Measurements from ENCODE around the gene ZNF467. TPM values are rescaled to one million over a fixed set of nuclear protein-coding genes. Genes with fewer than 3 reads are reported as not detected.

Gene ZNF467
- total RNA-seq, 4 donors from 2014 or later: 4.2 to 15.4 (median 9.3) TPM

DNA sequence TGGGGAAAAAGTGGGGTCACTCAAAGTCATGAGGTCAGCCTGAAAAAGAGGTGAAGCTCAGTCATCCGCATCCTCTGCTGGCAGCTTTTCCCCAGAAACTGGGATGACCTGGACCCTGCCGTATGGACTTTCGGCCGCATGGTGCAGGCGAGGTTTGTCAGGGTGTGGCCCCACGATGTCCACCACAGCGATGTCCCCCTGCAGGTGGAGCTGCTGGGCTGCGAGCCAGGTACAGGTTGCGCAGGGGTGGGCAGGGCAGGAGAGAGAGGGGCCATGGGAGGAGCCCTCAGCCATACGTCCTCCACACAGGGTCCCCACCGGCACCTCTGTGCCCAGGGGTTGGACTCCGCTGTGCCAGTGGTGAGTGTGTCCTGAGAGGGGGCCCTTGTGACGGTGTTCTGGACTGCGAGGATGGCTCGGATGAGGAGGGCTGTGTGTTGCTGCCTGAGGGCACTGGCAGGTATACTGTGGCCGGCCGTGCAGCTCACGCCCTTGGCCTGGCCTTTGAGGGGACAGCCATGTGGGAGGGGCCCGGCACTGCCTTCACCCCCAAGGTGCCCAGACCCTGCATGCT is 23.0 kb upstream of the ZNF467 start:
- no peaks in the 10 kb centered on the region for H3K9me3 ChIP-seq
- H3K4me3 ChIP-seq: no peak overlapping the region
- no peaks in the 10 kb centered on the region for H3K4me1 ChIP-seq
- no peaks in the 10 kb centered on the region for H3K36me3 ChIP-seq
- 80 to 90% methylated on average over 9 to 10 of the region's 19 CpGs for WGBS, 2 donors (ENCODE audit: low coverage in 1 of 2)
- ATAC-seq: no peak
- no peak for TF ChIP-seq EP300 (IDR thresholded peaks at IDR 0.05)
- TF ChIP-seq, protein P1, sequence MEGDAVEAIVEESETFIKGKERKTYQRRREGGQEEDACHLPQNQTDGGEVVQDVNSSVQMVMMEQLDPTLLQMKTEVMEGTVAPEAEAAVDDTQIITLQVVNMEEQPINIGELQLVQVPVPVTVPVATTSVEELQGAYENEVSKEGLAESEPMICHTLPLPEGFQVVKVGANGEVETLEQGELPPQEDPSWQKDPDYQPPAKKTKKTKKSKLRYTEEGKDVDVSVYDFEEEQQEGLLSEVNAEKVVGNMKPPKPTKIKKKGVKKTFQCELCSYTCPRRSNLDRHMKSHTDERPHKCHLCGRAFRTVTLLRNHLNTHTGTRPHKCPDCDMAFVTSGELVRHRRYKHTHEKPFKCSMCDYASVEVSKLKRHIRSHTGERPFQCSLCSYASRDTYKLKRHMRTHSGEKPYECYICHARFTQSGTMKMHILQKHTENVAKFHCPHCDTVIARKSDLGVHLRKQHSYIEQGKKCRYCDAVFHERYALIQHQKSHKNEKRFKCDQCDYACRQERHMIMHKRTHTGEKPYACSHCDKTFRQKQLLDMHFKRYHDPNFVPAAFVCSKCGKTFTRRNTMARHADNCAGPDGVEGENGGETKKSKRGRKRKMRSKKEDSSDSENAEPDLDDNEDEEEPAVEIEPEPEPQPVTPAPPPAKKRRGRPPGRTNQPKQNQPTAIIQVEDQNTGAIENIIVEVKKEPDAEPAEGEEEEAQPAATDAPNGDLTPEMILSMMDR (IDR thresholded peaks at IDR 0.05): no peak
- peaks cover 12% of the 10 kb centered on the region for H3K27me3 ChIP-seq
- H3K27ac ChIP-seq: no peak overlapping the region

DNA sequence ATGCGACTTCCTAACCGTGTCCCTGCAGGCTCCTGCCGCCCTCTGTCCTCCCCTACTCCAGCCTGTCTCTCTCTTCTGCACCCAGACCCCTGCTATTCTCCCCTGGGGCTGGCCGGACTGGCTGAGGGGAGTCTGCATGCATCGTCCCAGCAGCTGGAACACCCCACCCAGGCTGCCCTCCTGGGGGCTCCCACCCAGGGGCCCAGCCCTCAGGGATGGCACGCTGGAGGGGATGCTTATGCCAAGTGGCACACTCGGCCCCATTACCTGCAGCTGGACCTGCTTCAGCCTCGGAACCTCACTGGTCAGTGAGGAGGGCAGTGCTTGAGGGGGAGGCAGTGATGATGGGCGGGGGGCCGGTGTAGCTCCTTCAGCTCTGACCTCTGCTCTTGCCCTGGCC is 21.7 kb upstream of the ZNF467 start:
- no peaks in the 10 kb centered on the region for H3K36me3 ChIP-seq
- H3K9me3 ChIP-seq: no peaks in the 10 kb centered on the region
- peaks cover 24% of the 10 kb centered on the region for H3K27me3 ChIP-seq
- ATAC-seq: no peak
- 76% methylated on average over 3 of the region's 10 CpGs; no CpG with 5 or more reads in 1 of the 2 donors for WGBS, 2 donors (ENCODE audit: low coverage in 1 of 2)
- TF ChIP-seq POLR2AphosphoS5 (IDR thresholded peaks at IDR 0.05) (no peak), POLR2A (IDR thresholded peaks at IDR 0.05) (no peak), EP300 (IDR thresholded peaks at IDR 0.05) (no peak)
- TF ChIP-seq, protein P1 (IDR thresholded peaks at IDR 0.05): no peak
- H3K4me1 ChIP-seq: peaks cover 0 to 4% (median 0%) of the 10 kb centered on the region in 3 donors
- no peak overlapping the region for H3K27ac ChIP-seq
- no peak overlapping the region for H3K4me3 ChIP-seq

DNA sequence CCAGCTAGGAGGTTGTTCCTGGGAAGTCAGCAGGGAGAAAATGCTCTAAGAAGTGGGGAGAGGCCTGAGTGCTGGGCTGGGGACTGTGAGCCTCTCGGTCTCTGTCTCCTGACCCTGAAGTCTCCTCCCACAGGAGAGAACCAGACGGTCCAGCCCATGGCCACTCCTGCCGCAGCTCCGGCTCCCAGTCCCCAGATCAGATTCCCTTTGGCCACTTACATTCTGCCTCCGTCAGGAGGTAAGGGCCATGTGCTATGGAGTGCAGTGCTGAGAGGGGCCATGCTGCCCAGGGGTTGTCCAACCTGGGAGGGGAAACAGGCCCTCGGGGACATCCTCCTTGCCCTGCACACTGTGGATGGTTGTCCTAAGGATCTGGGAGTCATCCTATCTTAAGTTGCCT is 21.3 kb upstream of the ZNF467 start:
- peaks cover 0 to 8% (median 0%) of the 10 kb centered on the region in 3 donors for H3K4me1 ChIP-seq
- ATAC-seq: no peak
- H3K27ac ChIP-seq: no peak overlapping the region
- H3K36me3 ChIP-seq: no peaks in the 10 kb centered on the region
- 59% methylated on average over 4 of the region's 6 CpGs; no CpG with 5 or more reads in 1 of the 2 donors for WGBS, 2 donors (ENCODE audit: low coverage in 1 of 2)
- TF ChIP-seq, protein P1 (IDR thresholded peaks at IDR 0.05): no peak
- no peak for TF ChIP-seq EP300 (IDR thresholded peaks at IDR 0.05)
- no peak for TF ChIP-seq POLR2A (IDR thresholded peaks at IDR 0.05)
- TF ChIP-seq POLR2AphosphoS5 (IDR thresholded peaks at IDR 0.05): no peak
- peaks cover 29% of the 10 kb centered on the region for H3K27me3 ChIP-seq
- H3K9me3 ChIP-seq: no peaks in the 10 kb centered on the region
- H3K4me3 ChIP-seq: no peak overlapping the region

DNA sequence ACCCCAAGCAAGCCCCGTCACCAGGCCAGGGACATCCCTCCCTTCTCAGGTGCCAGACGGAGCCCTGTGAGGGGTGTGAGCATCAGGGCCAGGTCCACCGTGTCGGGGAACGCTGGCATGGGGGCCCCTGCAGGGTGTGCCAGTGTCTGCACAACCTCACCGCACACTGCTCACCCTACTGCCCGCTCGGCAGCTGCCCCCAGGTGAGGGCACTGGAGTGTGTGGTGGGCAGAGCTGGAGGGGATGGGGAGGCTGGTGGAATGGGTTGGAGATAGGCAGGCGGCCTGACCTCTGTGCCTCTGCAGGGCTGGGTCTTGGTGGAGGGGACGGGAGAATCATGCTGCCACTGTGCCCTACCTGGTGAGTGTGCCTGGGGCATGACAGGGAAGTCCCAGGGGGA is 19.9 kb upstream of the ZNF467 start:
- TF ChIP-seq POLR2AphosphoS5 (IDR thresholded peaks at IDR 0.05) (no peak), POLR2A (IDR thresholded peaks at IDR 0.05) (no peak), EP300 (IDR thresholded peaks at IDR 0.05) (no peak)
- no CpG with 5 or more reads among the region's 10 CpGs for WGBS, 2 donors (ENCODE audit: low coverage in 1 of 2)
- H3K27me3 ChIP-seq: peaks cover 43% of the 10 kb centered on the region
- peaks cover 0 to 9% (median 0%) of the 10 kb centered on the region in 3 donors for H3K4me1 ChIP-seq
- no peaks in the 10 kb centered on the region for H3K9me3 ChIP-seq
- no peak for ATAC-seq
- H3K36me3 ChIP-seq: no peaks in the 10 kb centered on the region
- H3K27ac ChIP-seq: no peak overlapping the region
- H3K4me3 ChIP-seq: no peak overlapping the region

DNA sequence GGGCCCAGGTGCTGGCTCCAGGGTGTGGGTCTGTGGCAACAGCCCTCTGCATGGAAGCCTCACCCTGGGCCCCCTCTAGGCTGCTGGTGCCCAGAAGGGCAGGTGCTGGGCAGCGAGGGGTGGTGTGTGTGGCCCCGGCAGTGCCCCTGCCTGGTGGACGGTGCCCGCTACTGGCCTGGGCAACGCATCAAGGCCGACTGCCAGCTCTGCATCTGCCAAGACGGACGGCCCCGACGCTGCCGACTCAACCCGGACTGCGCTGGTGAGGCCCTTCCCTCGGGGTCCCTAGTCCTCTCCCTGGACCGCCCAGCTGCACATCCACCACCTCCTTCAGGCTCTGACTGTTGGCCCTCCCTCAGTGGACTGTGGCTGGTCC is 18.8 kb upstream of the ZNF467 start:
- TF ChIP-seq POLR2A (IDR thresholded peaks at IDR 0.05) (no peak), POLR2AphosphoS5 (IDR thresholded peaks at IDR 0.05) (no peak), EP300 (IDR thresholded peaks at IDR 0.05) (no peak)
- TF ChIP-seq, protein P1 (IDR thresholded peaks at IDR 0.05): no peak
- peaks cover 53% of the 10 kb centered on the region for H3K27me3 ChIP-seq
- WGBS, 2 donors (ENCODE audit: low coverage in 1 of 2): 93% methylated on average over 12 of the region's 15 CpGs; no CpG with 5 or more reads in 1 of the 2 donors

More for the DNA sequence above, 18.8 kb upstream of the ZNF467 start:
- ATAC-seq: no peak
- Histone ChIP-seq H3K4me3 (no peak overlapping the region), H3K4me1 (peaks cover 0 to 18% (median 0%) of the 10 kb centered on the region in 3 donors), H3K27ac (no peak overlapping the region), H3K36me3 (no peaks in the 10 kb centered on the region), H3K9me3 (no peaks in the 10 kb centered on the region)
